ENCODE results near the gene G2E3.
"Not testable (repeated sequence)": the region's sequence is repeated elsewhere in the genome, so short reads cannot be mapped to it uniquely, and the experiment has no call there.

The G2E3 gene

GRCh38 chr14:30607156-30607780 is 48.3 kb downstream of the G2E3 start:
- no peak for DNase-seq

- no peak for DNase-seq
Observed at GRCh38 chr14:30608533-30609006, 49.6 kb downstream of the G2E3 start.

- no peak for DNase-seq
Observed at GRCh38 chr14:30610787-30611343, 51.9 kb downstream of the G2E3 start.

GRCh38 chr14:30614155-30614554 is 55.2 kb downstream of the G2E3 start:
- no peak for DNase-seq

GRCh38 chr14:30620178-30620577 is 61.2 kb downstream of the G2E3 start:
- peak in 1 of 5 donors; percentile 27 for DNase-seq

GRCh38 chr14:30621354-30621939 is 62.5 kb downstream of the G2E3 start:
- peak in 1 of 5 donors; percentile 15 for DNase-seq

- DNase-seq = peak; percentile 79 to 95 (median 88)
Observed at GRCh38 chr14:30621940-30622830, 63.2 kb downstream of the G2E3 start, which contains the start of gene SCFD1. Gene SCFD1 (plus strand): TSS chr14:30622319. CDS start chr14:30622339, 20 bp downstream.

- DNase-seq = no peak
Observed at GRCh38 chr14:30623412-30624131, 64.6 kb downstream of the G2E3 start.

GRCh38 chr14:30624132-30624423 is 65.1 kb downstream of the G2E3 start:
- no peak for DNase-seq

- DNase-seq = no peak
Observed at GRCh38 chr14:30625533-30625932, 66.6 kb downstream of the G2E3 start.

- DNase-seq = not testable (repeated sequence)
Observed at GRCh38 chr14:30629432-30629831, 70.5 kb downstream of the G2E3 start.

GRCh38 chr14:30630248-30630647 is 71.3 kb downstream of the G2E3 start:
- no peak for DNase-seq

GRCh38 chr14:30632730-30633129 is 73.8 kb downstream of the G2E3 start:
- no peak for DNase-seq

GRCh38 chr14:30638926-30639325 is 80.0 kb downstream of the G2E3 start:
- DNase-seq = no peak

GRCh38 chr14:30641207-30641606 is 82.2 kb downstream of the G2E3 start:
- no peak for DNase-seq

- not testable (repeated sequence) for DNase-seq
Observed at GRCh38 chr14:30644462-30644861, 85.5 kb downstream of the G2E3 start.

GRCh38 chr14:30645600-30645999 is 86.6 kb downstream of the G2E3 start:
- DNase-seq = no peak

GRCh38 chr14:30648471-30648870 is 89.5 kb downstream of the G2E3 start:
- no peak for DNase-seq

GRCh38 chr14:30651937-30652336 is 93.0 kb downstream of the G2E3 start:
- no peak for DNase-seq

GRCh38 chr14:30655124-30655523 is 96.2 kb downstream of the G2E3 start:
- no peak for DNase-seq

GRCh38 chr14:30655658-30656057 is 96.7 kb downstream of the G2E3 start:
- DNase-seq = no peak

- peak in 3 of 5 donors; percentile 8 to 26 (median 8) for DNase-seq
Observed at GRCh38 chr14:30656190-30656632, 97.3 kb downstream of the G2E3 start.

GRCh38 chr14:30657050-30657449 is 98.1 kb downstream of the G2E3 start:
- DNase-seq = no peak

All from T-helper 1 cell (primary cell).